T-cell (primary cell): ENCODE measurements around the gene CRB1. TPM values are rescaled to one million over a fixed set of nuclear protein-coding genes. Genes with fewer than 3 reads are reported as not detected.

Experiments
- ATAC-seq, 4 experiments: fragments of 200-7000 bp in 3 of 4; fragments of 150-1000 bp in 1 of 4; cut with Tn5 transposase; replicated peaks in 1 of 4; 1 replicate in 3 of 4; 2 replicates in 1 of 4; pipeline ENCODE4 v1.10.0; 2021; ENCODE audit warnings: moderate library complexity in 3 of 4, mild to moderate bottlenecking in 2 of 4, moderate number of reproducible peaks in 1 of 4
- CTCF ChIA-PET, 2 donors: fragments of 300-600 bp; sonication (Branson Sonifier 250); formaldehyde crosslinking; loops; one replicate each; lab custom pipeline; 2022; ENCODE audit warnings: antibody characterized with exemption in 2 of 2; lab: Charles Lee
- POLR2A ChIA-PET, 2 donors: fragments of 300-600 bp; sonication (Branson Sonifier 250); formaldehyde crosslinking; loops; one replicate each; lab custom pipeline; 2022; ENCODE audit warnings: antibody characterized with exemption in 2 of 2; lab: Charles Lee
- DNase-seq, 35 experiments: peaks; one replicate each; pipeline versions ENCODE4 v3.0.0 to v3.0.0-alpha.2; 2013 to 2023
- H3K27ac ChIP-seq: one replicate; pipeline ENCODE4 v1.5.1; 2013; ENCODE audit warnings: low read length
- H3K27me3 ChIP-seq, 2 experiments: replicated peaks in 1 of 2; 1 replicate in 1 of 2; 2 replicates in 1 of 2; pipeline versions ENCODE4 v1.6.1 to v1.7.0; 2013; ENCODE audit warnings: low read length in 1 of 2, mixed read lengths in 1 of 2; ENCODE audit not compliant: control insufficient read depth in 2 of 2, insufficient read depth in 2 of 2; ENCODE audit errors: extremely low read depth in 1 of 2
- H3K36me3 ChIP-seq, 2 donors: 1 replicate in 1 of 2; 2 replicates in 1 of 2; pipeline versions ENCODE4 v1.6.1 to v1.7.0; 2013; ENCODE audit warnings: low read length in 1 of 2; ENCODE audit not compliant: control insufficient read depth in 2 of 2, insufficient read depth in 1 of 2; ENCODE audit errors: extremely low read depth in 1 of 2
- H3K4me1 ChIP-seq, 2 experiments: 1 replicate in 1 of 2; 2 replicates in 1 of 2; pipeline versions ENCODE4 v1.6.1 to v1.7.0; 2013; ENCODE audit warnings: low read length in 2 of 2, mixed read lengths in 1 of 2; ENCODE audit not compliant: insufficient read depth in 2 of 2, control insufficient read depth in 1 of 2; ENCODE audit errors: extremely low read depth in 1 of 2
- H3K4me3 ChIP-seq, 2 donors: 1 replicate in 1 of 2; 2 replicates in 1 of 2; pipeline versions ENCODE4 v1.5.1 to v1.7.0; 2013; ENCODE audit warnings: mild to moderate bottlenecking in 2 of 2, low read length in 1 of 2, moderate library complexity in 1 of 2; ENCODE audit not compliant: control insufficient read depth in 1 of 2; ENCODE audit errors: extremely low read depth in 1 of 2
- H3K9me3 ChIP-seq: 2 replicates; pipeline ENCODE4 v1.7.0; 2013
- H3K27ac Mint-ChIP-seq, 2 donors: one replicate each; pipeline ENCODE4 v1.8.0; 2020 to 2021; ENCODE audit warnings: mild to moderate bottlenecking in 2 of 2, mixed read lengths in 2 of 2
- H3K27me3 Mint-ChIP-seq, 2 donors: one replicate each; pipeline ENCODE4 v1.8.0; 2021 to 2022; ENCODE audit warnings: mixed read lengths in 2 of 2
- H3K36me3 Mint-ChIP-seq: one replicate; pipeline ENCODE4 v1.8.0; 2021; ENCODE audit warnings: mixed read lengths
- H3K4me1 Mint-ChIP-seq, 3 donors: one replicate each; pipeline ENCODE4 v1.8.0; 2020 to 2022; ENCODE audit warnings: mixed read lengths in 3 of 3, mild to moderate bottlenecking in 1 of 3
- H3K4me3 Mint-ChIP-seq, 3 donors: one replicate each; pipeline ENCODE4 v1.8.0; 2020 to 2022; ENCODE audit warnings: mild to moderate bottlenecking in 3 of 3, mixed read lengths in 3 of 3, moderate library complexity in 3 of 3
- H3K9me3 Mint-ChIP-seq, 3 donors: one replicate each; pipeline ENCODE4 v1.8.0; 2020 to 2022; ENCODE audit warnings: mixed read lengths in 3 of 3
- WGBS: methylation state at CpG from one replicate; pipeline ENCODE4 v1.1.5; 2013; ENCODE audit warnings: missing lambda C conversion rate; ENCODE audit not compliant: insufficient coverage; 5-methylcytosine and 5-hydroxymethylcytosine counted together
- total RNA-seq, 35 experiments: library from RNA in 6 of 35; stranded (reverse) in 6 of 35; fragments of 120-200 nt in 1 of 35; gene quantifications; one replicate each; pipeline versions ENCODE4 v1.2.1 to v1.2.4 and lab custom pipeline; 2013 to 2026

Gene CRB1
- total RNA-seq, 5 donors from 2014 or later (not counting 1 experiment from before 2014, with no cell fraction given) = 0.09 to 0.47 (median 0.33) TPM

GRCh38 chr1:197392541-197392940 is 124.5 kb downstream of the CRB1 start:
- H3K9me3 Mint-ChIP-seq = no peaks in the 10 kb centered on the region
- H3K4me1 Mint-ChIP-seq = peaks cover 39 to 42% (median 42%) of the 10 kb centered on the region in 3 donors
- no peak overlapping the region for H3K4me3 Mint-ChIP-seq
- peak overlapping the region; percentile 29 to 87 for H3K27ac Mint-ChIP-seq
- WGBS = no CpG with 5 or more reads among the region's 1 CpG
- no peaks in the 10 kb centered on the region for H3K36me3 Mint-ChIP-seq
- ChIA-PET POLR2A (no interaction called here), CTCF (interaction anchor here (0.6 to 1.0 kb wide), 2 partner anchors 7 to 9 kb away, joined by 3 to 4 read pairs; no protein-coding TSS in a partner anchor)
- peaks cover 11 to 39% of the 10 kb centered on the region in 2 experiments for H3K4me1 ChIP-seq
- ATAC-seq = no peak
- H3K27me3 Mint-ChIP-seq = no peaks in the 10 kb centered on the region
- H3K4me3 ChIP-seq = no peak overlapping the region
- H3K27me3 ChIP-seq = no peaks in the 10 kb centered on the region
- H3K27ac ChIP-seq = no peak overlapping the region
- no peaks in the 10 kb centered on the region for H3K36me3 ChIP-seq
- no peak for DNase-seq
- no peaks in the 10 kb centered on the region for H3K9me3 ChIP-seq

GRCh38 chr1:197393105-197393504 is 125.1 kb downstream of the CRB1 start:
- ChIA-PET CTCF (no interaction called here), POLR2A (interaction anchor here in 1 of 2 donors (0.7 kb wide), 1 partner anchor 512 kb away, joined by 3 read pairs; no protein-coding TSS in a partner anchor)
- 60% methylated on average over 1 of the region's 1 CpG for WGBS
- Histone ChIP-seq H3K9me3 (no peaks in the 10 kb centered on the region), H3K27me3 (no peaks in the 10 kb centered on the region), H3K36me3 (no peaks in the 10 kb centered on the region), H3K4me3 (no peak overlapping the region), H3K27ac (no peak overlapping the region), H3K4me1 (peaks cover 11 to 39% of the 10 kb centered on the region in 2 experiments)
- Mint-ChIP-seq H3K36me3 (no peaks in the 10 kb centered on the region), H3K9me3 (no peaks in the 10 kb centered on the region), H3K27ac (no peak overlapping the region), H3K27me3 (no peaks in the 10 kb centered on the region), H3K4me1 (peaks cover 39 to 42% (median 42%) of the 10 kb centered on the region in 3 donors), H3K4me3 (no peak overlapping the region)
- DNase-seq (peak in 1 of 35 experiments; percentile 32), ATAC-seq (peak in 1 of 4 experiments; percentile 19)

- no peak for ATAC-seq
- H3K4me1 Mint-ChIP-seq = peaks cover 39 to 42% (median 42%) of the 10 kb centered on the region in 3 donors
- Histone ChIP-seq H3K4me3 (no peak overlapping the region), H3K36me3 (no peaks in the 10 kb centered on the region), H3K27me3 (no peaks in the 10 kb centered on the region), H3K4me1 (peaks cover 11 to 39% of the 10 kb centered on the region in 2 experiments), H3K9me3 (no peaks in the 10 kb centered on the region), H3K27ac (no peak overlapping the region)
- no CpG with 5 or more reads among the region's 4 CpGs for WGBS
- no peaks in the 10 kb centered on the region for H3K9me3 Mint-ChIP-seq
- no peaks in the 10 kb centered on the region for H3K36me3 Mint-ChIP-seq
- H3K27me3 Mint-ChIP-seq = no peaks in the 10 kb centered on the region
- H3K27ac Mint-ChIP-seq = no peak overlapping the region
- DNase-seq = no peak
- H3K4me3 Mint-ChIP-seq = no peak overlapping the region
- ChIA-PET CTCF (no interaction called here), POLR2A (no interaction called here)
These were observed 125.7 kb downstream of the CRB1 start for GRCh38 chr1:197393772-197394171.

GRCh38 chr1:197394831-197395608 is 127.0 kb downstream of the CRB1 start:
- no peaks in the 10 kb centered on the region for H3K27me3 ChIP-seq
- H3K36me3 Mint-ChIP-seq = no peaks in the 10 kb centered on the region
- no CpG with 5 or more reads among the region's 3 CpGs for WGBS
- H3K36me3 ChIP-seq = no peaks in the 10 kb centered on the region
- ATAC-seq = no peak
- no peaks in the 10 kb centered on the region for H3K9me3 Mint-ChIP-seq
- ChIA-PET POLR2A (interaction anchor here in 1 of 2 donors (0.7 kb wide), 1 partner anchor 334 kb away, joined by 3 read pairs; no protein-coding TSS in a partner anchor), CTCF (no interaction called here)
- no peaks in the 10 kb centered on the region for H3K27me3 Mint-ChIP-seq
- H3K27ac Mint-ChIP-seq = no peak overlapping the region
- H3K4me3 ChIP-seq = no peak overlapping the region
- peaks cover 31 to 34% (median 33%) of the 10 kb centered on the region in 3 donors for H3K4me1 Mint-ChIP-seq
- H3K4me1 ChIP-seq = peaks cover 7 to 32% of the 10 kb centered on the region in 2 experiments
- H3K4me3 Mint-ChIP-seq = no peak overlapping the region
- DNase-seq = no peak
- no peak overlapping the region for H3K27ac ChIP-seq
- no peaks in the 10 kb centered on the region for H3K9me3 ChIP-seq

- H3K27me3 ChIP-seq = no peaks in the 10 kb centered on the region
- Mint-ChIP-seq H3K4me1 (peaks cover 9 to 12% (median 10%) of the 10 kb centered on the region in 3 donors), H3K9me3 (no peaks in the 10 kb centered on the region), H3K4me3 (no peak overlapping the region), H3K27ac (no peak overlapping the region), H3K36me3 (no peaks in the 10 kb centered on the region), H3K27me3 (peaks cover 0 to 6% of the 10 kb centered on the region in 2 donors)
- H3K9me3 ChIP-seq = no peaks in the 10 kb centered on the region
- ChIA-PET POLR2A (no interaction called here), CTCF (no interaction called here)
- peaks cover 0 to 8% of the 10 kb centered on the region in 2 experiments for H3K4me1 ChIP-seq
- H3K36me3 ChIP-seq = no peaks in the 10 kb centered on the region
- no peak overlapping the region for H3K4me3 ChIP-seq
- no CpG with 5 or more reads among the region's 1 CpG for WGBS
- ATAC-seq = no peak
- H3K27ac ChIP-seq = no peak overlapping the region
- no peak for DNase-seq
These were observed 129.8 kb downstream of the CRB1 start for GRCh38 chr1:197397895-197398294.

- peaks cover 0 to 16% of the 10 kb centered on the region in 2 donors for H3K27me3 Mint-ChIP-seq
- ChIA-PET POLR2A (interaction anchor here (0.6 to 0.7 kb wide), 5 partner anchors 22 to 193 kb away, joined by 3 to 7 read pairs (median 4); no protein-coding TSS in a partner anchor), CTCF (interaction anchor here (0.5 to 1.9 kb wide), 27 partner anchors 8 to 888 kb away, joined by 3 to 26 read pairs (median 3); no protein-coding TSS in a partner anchor)
- peaks cover 4 to 7% (median 4%) of the 10 kb centered on the region in 3 donors for H3K4me1 Mint-ChIP-seq
- Histone ChIP-seq H3K9me3 (no peaks in the 10 kb centered on the region), H3K4me1 (no peaks in the 10 kb centered on the region), H3K4me3 (no peak overlapping the region), H3K27me3 (no peaks in the 10 kb centered on the region), H3K27ac (no peak overlapping the region), H3K36me3 (no peaks in the 10 kb centered on the region)
- H3K36me3 Mint-ChIP-seq = no peaks in the 10 kb centered on the region
- H3K9me3 Mint-ChIP-seq = no peaks in the 10 kb centered on the region
- ATAC-seq (peak in 3 of 4 experiments; percentile 30 to 79 (median 52)), DNase-seq (peak in 6 of 35 experiments; percentile 2 to 59 (median 8))
- H3K27ac Mint-ChIP-seq = no peak overlapping the region
- no CpG with 5 or more reads among the region's 4 CpGs for WGBS
- no peak overlapping the region for H3K4me3 Mint-ChIP-seq
These were observed 131.9 kb downstream of the CRB1 start for GRCh38 chr1:197399755-197400521.
